GM23248 (cell line): ENCODE measurements around the gene G6PC3.

ENCODE experiments used
- EZH2 ChIP-seq: fragments of 200-600 bp; sonication (generic); IDR thresholded peaks from 2 replicates; pipeline ENCODE4 v1.6.1; 2018; ENCODE audit warnings: antibody characterized with exemption, mild to moderate bottlenecking; ENCODE audit not compliant: insufficient read depth, poor library complexity, severe bottlenecking
- EZH2phosphoT487 ChIP-seq: fragments of 200-600 bp; sonication (generic); IDR thresholded peaks from 2 replicates; pipeline ENCODE4 v1.6.1; 2018; ENCODE audit warnings: antibody characterized with exemption, moderate library complexity, mild to moderate bottlenecking, low read depth; ENCODE audit not compliant: insufficient read depth

DNA sequence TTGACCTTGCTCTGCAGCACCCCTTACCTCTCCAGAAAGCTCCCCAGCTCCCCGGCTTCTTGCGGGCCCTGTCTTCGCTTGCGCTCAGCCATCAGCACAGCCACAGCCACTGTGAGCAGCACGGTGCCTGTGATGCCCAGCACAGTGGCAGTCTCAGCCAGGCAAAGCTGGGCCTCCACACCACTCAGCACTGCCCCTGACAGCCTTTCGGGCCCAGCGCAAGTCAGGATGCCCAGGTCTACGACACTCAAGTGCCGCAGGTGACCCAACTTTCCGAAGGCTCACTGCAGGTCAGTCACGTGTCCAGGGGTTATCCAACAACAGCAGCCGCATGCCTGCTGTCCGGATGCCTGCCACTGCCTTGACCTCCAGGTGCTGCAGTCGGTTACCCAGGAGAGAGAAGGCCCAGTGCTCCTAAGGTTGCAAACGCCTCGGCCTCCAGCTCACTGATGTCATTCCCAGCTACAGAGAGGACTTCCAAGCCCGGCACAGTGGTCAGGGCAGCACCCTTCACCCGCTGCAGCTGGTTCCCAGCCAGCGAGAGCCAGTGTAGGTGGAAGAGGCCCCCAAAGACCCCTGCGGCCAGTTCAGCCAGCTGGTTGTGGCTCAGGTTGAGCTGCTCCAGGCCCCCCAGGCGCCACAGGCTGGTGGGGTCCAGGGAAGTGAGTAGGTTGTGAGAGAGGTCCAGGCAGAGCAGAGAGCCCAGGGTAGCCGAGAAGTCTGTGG is 46.8 kb upstream of the G6PC3 start:
- TF ChIP-seq EZH2 (no peak), EZH2phosphoT487 (no peak)
